HG02571 (cell line): ENCODE results near the gene GPSM1.
"Not testable (repeated sequence)": the region's sequence is repeated elsewhere in the genome, so short reads cannot be mapped to it uniquely, and the experiment has no call there.

Experiments used
- ATAC-seq: cut with Tn5 transposase; IDR thresholded peaks from one replicate; pipeline ENCODE4 v1.9.1; 2021; ENCODE audit warnings: mild to moderate bottlenecking, moderate library complexity; ENCODE audit not compliant: unreplicated experiment

Gene GPSM1

GRCh38 chr9:136316896-136317676, 10.3 kb upstream of the GPSM1 start:
- no peak for ATAC-seq

GRCh38 chr9:136317695-136318094, 9.6 kb upstream of the GPSM1 start:
- ATAC-seq, result no peak

- no peak for ATAC-seq
Observed at GRCh38 chr9:136318111-136318775, 9.1 kb upstream of the GPSM1 start.

GRCh38 chr9:136318776-136319241, 8.5 kb upstream of the GPSM1 start:
- ATAC-seq, result no peak

GRCh38 chr9:136319244-136319643, 8.1 kb upstream of the GPSM1 start:
- ATAC-seq, result not testable (repeated sequence)

GRCh38 chr9:136319955-136320354, 7.4 kb upstream of the GPSM1 start:
- not testable (repeated sequence) for ATAC-seq

- not testable (repeated sequence) for ATAC-seq
Observed at GRCh38 chr9:136320972-136321371, 6.4 kb upstream of the GPSM1 start.

GRCh38 chr9:136321561-136321960, 5.8 kb upstream of the GPSM1 start:
- no peak for ATAC-seq

GRCh38 chr9:136322756-136323330, 4.5 kb upstream of the GPSM1 start:
- ATAC-seq, result no peak

- ATAC-seq, result no peak
Observed at GRCh38 chr9:136323371-136323789, 4.0 kb upstream of the GPSM1 start.

- ATAC-seq, result no peak
Observed at GRCh38 chr9:136324501-136325300, 2.6 kb upstream of the GPSM1 start.

GRCh38 chr9:136325358-136325757, 2.0 kb upstream of the GPSM1 start:
- no peak for ATAC-seq

- no peak for ATAC-seq
Observed at GRCh38 chr9:136326061-136326760, 1.1 kb upstream of the GPSM1 start.

- ATAC-seq, result no peak
Observed at GRCh38 chr9:136326761-136327303, 507 bp upstream of the GPSM1 start.

- no peak for ATAC-seq
Observed at GRCh38 chr9:136328011-136328621, 777 bp downstream of the GPSM1 start.

- no peak for ATAC-seq
Observed at GRCh38 chr9:136328622-136329041, 1.3 kb downstream of the GPSM1 start.

GRCh38 chr9:136329211-136329627, 1.9 kb downstream of the GPSM1 start:
- no peak for ATAC-seq

GRCh38 chr9:136329636-136330405, 2.5 kb downstream of the GPSM1 start:
- no peak for ATAC-seq

GRCh38 chr9:136330406-136330990, 3.2 kb downstream of the GPSM1 start:
- no peak for ATAC-seq
